Sigmoid colon (tissue), 4 donors: Measurements from ENCODE around the gene IMMP2L.
"Not testable (repeated sequence)": the region's sequence is repeated elsewhere in the genome, so short reads cannot be mapped to it uniquely, and the experiment has no call there.

ENCODE experiments used
- CTCF ChIP-seq, 4 experiments: fragments of 450-650 bp in 3 of 4; fragments of 200-600 bp in 1 of 4; IDR thresholded peaks; one replicate each; pipeline ENCODE4 v1.5.1; 2016 to 2019; ENCODE audit warnings: antibody characterized with exemption in 4 of 4, mild to moderate bottlenecking in 3 of 4, moderate library complexity in 2 of 4
- EP300 ChIP-seq, 4 donors: sonication (generic); formaldehyde crosslinking; IDR thresholded peaks; one replicate each; pipeline ENCODE4 v1.6.1; 2017; ENCODE audit warnings: antibody characterized with exemption in 4 of 4
- POLR2A ChIP-seq, 2 donors: fragments of 450-650 bp; IDR thresholded peaks; one replicate each; pipeline ENCODE4 v1.6.1; 2016; ENCODE audit warnings: antibody characterized with exemption in 2 of 2, mild to moderate bottlenecking in 2 of 2, moderate library complexity in 2 of 2
- POLR2AphosphoS5 ChIP-seq, 4 donors: sonication (generic); formaldehyde crosslinking; IDR thresholded peaks; one replicate each; pipeline ENCODE4 v1.6.1; 2017; ENCODE audit warnings: antibody characterized with exemption in 4 of 4

- TF ChIP-seq CTCF, POLR2A, POLR2AphosphoS5, EP300 (IDR thresholded peaks at IDR 0.05): not testable (repeated sequence)
These were observed 47.4 kb upstream of the IMMP2L start for GRCh38 chr7:111609483-111610254.
